Measurements from ENCODE around the gene ANXA2R.

The ANXA2R gene

GRCh38 chr5:43008363-43009153 lies 31.6 kb downstream of the ANXA2R start (continued):
- TF ChIP-seq KLF16 (tag by site-specific recombination; IDR thresholded peaks at IDR 0.05) (no peak; the same call in 1 of the 2 replicates), ZNF148 (tag by site-specific recombination; IDR thresholded peaks at IDR 0.05; ENCODE audit: borderline replicate concordance) (no peak), TSHZ1 (tag by site-specific recombination; IDR thresholded peaks at IDR 0.05; ENCODE audit: borderline replicate concordance) (0 out of 2 replicates have a peak, but pooled peaks have one; percentile 7), SP7 (tag by site-specific recombination; IDR thresholded peaks at IDR 0.05) (peak; percentile 81), ZEB2 (tag by site-specific recombination; IDR thresholded peaks at IDR 0.05) (peak; percentile 81), ZNF830 (tag by site-specific recombination; IDR thresholded peaks at IDR 0.05; ENCODE audit: low read depth) (no peak), ZNF324 (tag by site-specific recombination; IDR thresholded peaks at IDR 0.05) (peak; percentile 89), ZBTB48 (tag by site-specific recombination; IDR thresholded peaks at IDR 0.05) (peak; percentile 95), ZNF670 (tag by site-specific recombination; IDR thresholded peaks at IDR 0.05; ENCODE audit: low read depth) (no peak), ZNF398 (tag by site-specific recombination; IDR thresholded peaks at IDR 0.05) (no peak), ZNF596 (tag by site-specific recombination; IDR thresholded peaks at IDR 0.05) (no peak), ZNF623 (tag by site-specific recombination; IDR thresholded peaks at IDR 0.05) (0 out of 2 replicates have a peak, but pooled peaks have one; percentile 5), ZNF223 (tag by site-specific recombination; IDR thresholded peaks at IDR 0.05) (no peak), CTCF (tag by site-specific recombination; IDR thresholded peaks at IDR 0.05) (peak; percentile 83), ZNF202 (tag by site-specific recombination; IDR thresholded peaks at IDR 0.05; ENCODE audit: borderline replicate concordance) (no peak), ZNF645 (tag by site-specific recombination; IDR thresholded peaks at IDR 0.05) (no peak), TCF7L2 (IDR thresholded peaks at IDR 0.05; ENCODE audit: borderline replicate concordance, low read depth, low read length) (no peak), SP2 (tag by site-specific recombination; IDR thresholded peaks at IDR 0.05) (no peak), ZBTB7A (tag by site-specific recombination; IDR thresholded peaks at IDR 0.05; ENCODE audit: low read depth) (0 out of 2 replicates have a peak, but pooled peaks have one; percentile 57), WT1 (tag by site-specific recombination; IDR thresholded peaks at IDR 0.05) (peak; percentile 60), ZBTB17 (tag by site-specific recombination; IDR thresholded peaks at IDR 0.05) (peak; percentile 89), ZNF302 (tag by site-specific recombination; IDR thresholded peaks at IDR 0.05; ENCODE audit: low read depth) (no peak), OVOL3 (tag by site-specific recombination; IDR thresholded peaks at IDR 0.05) (0 out of 2 replicates have a peak, but pooled peaks have one; percentile 29), ZNF280C (tag by site-specific recombination; IDR thresholded peaks at IDR 0.05) (no peak), YY1 (tag by site-specific recombination; IDR thresholded peaks at IDR 0.05) (no peak), ZNF626 (tag by site-specific recombination; IDR thresholded peaks at IDR 0.05) (no peak)

Measured in HEK293 (cell line).